HEK293 (cell line): ENCODE results near the gene PRPH.

Source experiments
- CTCF ChIA-PET: fragments of 350-600 bp; formaldehyde crosslinking; extraction: SDS; loops from one replicate; lab custom pipeline; 2021; ENCODE audit warnings: antibody characterized with exemption; lab: Yijun Ruan, JAX
- POLR2A ChIA-PET: fragments of 300-600 bp; formaldehyde crosslinking; extraction: SDS; loops from one replicate; lab custom pipeline; 2020; ENCODE audit warnings: antibody characterized with exemption, inconsistent platforms; lab: Yijun Ruan, JAX
- H3K27ac ChIP-seq: fragments of 200-500 bp; sonication (Bioruptor generic); 2 replicates; pipeline ENCODE4 v1.5.1; 2014; ENCODE audit warnings: low read depth, low read length, control low read depth, inconsistent platforms; ENCODE audit errors: extremely low read depth
- H3K36me3 ChIP-seq, 2 experiments: fragments of 200-500 bp in 1 of 2; sonication (Bioruptor generic) in 1 of 2; 1 replicate in 1 of 2; 2 replicates in 1 of 2; pipeline ENCODE4 v1.5.1; 2014 to 2017; ENCODE audit warnings: inconsistent platforms in 2 of 2, low read length in 2 of 2; ENCODE audit not compliant: control insufficient read depth in 2 of 2, insufficient read depth in 1 of 2
- H3K4me1 ChIP-seq: fragments of 200-500 bp; sonication (Bioruptor generic); 2 replicates; pipeline ENCODE4 v1.5.1; 2014; ENCODE audit warnings: mild to moderate bottlenecking, low read length, inconsistent platforms; ENCODE audit not compliant: control insufficient read depth, insufficient read depth
- H3K4me3 ChIP-seq: 2 replicates; pipeline ENCODE4 v1.5.1; 2011; ENCODE audit warnings: low read depth, mild to moderate bottlenecking, control low read depth, low read length, moderate library complexity
- H3K9me3 ChIP-seq: fragments of 200-500 bp; sonication (Bioruptor generic); 2 replicates; pipeline ENCODE4 v1.5.1; 2014; ENCODE audit warnings: low read depth, low read length, inconsistent platforms; ENCODE audit not compliant: control insufficient read depth, insufficient read depth
- FEZF1 ChIP-seq: fragments of 450-650 bp; formaldehyde crosslinking; IDR thresholded peaks from 2 replicates; pipeline ENCODE4 v1.5.1; 2016; ENCODE audit warnings: missing biosample characterization, missing genetic modification characterization
- KLF16 ChIP-seq: fragments of 450-650 bp; formaldehyde crosslinking; IDR thresholded peaks from 2 replicates; pipeline ENCODE4 v1.5.1; 2017; ENCODE audit warnings: missing biosample characterization, missing genetic modification characterization
- KLF17 ChIP-seq: fragments of 450-650 bp; formaldehyde crosslinking; IDR thresholded peaks from 2 replicates; pipeline ENCODE4 v1.5.1; 2016; ENCODE audit warnings: missing biosample characterization, missing genetic modification characterization
- KLF8 ChIP-seq: fragments of 450-650 bp; formaldehyde crosslinking; IDR thresholded peaks from 2 replicates; pipeline ENCODE4 v1.5.1; 2016; ENCODE audit warnings: missing biosample characterization, missing genetic modification characterization
- KLF9 ChIP-seq: fragments of 450-650 bp; formaldehyde crosslinking; IDR thresholded peaks from 2 replicates; pipeline ENCODE4 v1.5.1; 2016; ENCODE audit warnings: missing biosample characterization, missing genetic modification characterization, low read depth
- OSR2 ChIP-seq: fragments of 450-650 bp; formaldehyde crosslinking; IDR thresholded peaks from 2 replicates; pipeline ENCODE4 v1.5.1; 2016; ENCODE audit warnings: missing biosample characterization, missing genetic modification characterization
- OVOL3 ChIP-seq: fragments of 450-650 bp; formaldehyde crosslinking; IDR thresholded peaks from 2 replicates; pipeline ENCODE4 v1.5.1; 2016; ENCODE audit warnings: missing biosample characterization, missing genetic modification characterization
- YY1 ChIP-seq: fragments of 450-650 bp; formaldehyde crosslinking; IDR thresholded peaks from 2 replicates; pipeline ENCODE4 v1.5.1; 2018; ENCODE audit warnings: missing biosample characterization, missing genetic modification characterization
- ZBTB17 ChIP-seq: fragments of 450-650 bp; formaldehyde crosslinking; IDR thresholded peaks from 2 replicates; pipeline ENCODE4 v1.5.1; 2016; ENCODE audit warnings: missing biosample characterization, missing genetic modification characterization
- ZBTB8A ChIP-seq: fragments of 450-650 bp; formaldehyde crosslinking; IDR thresholded peaks from 2 replicates; pipeline ENCODE4 v1.5.1; 2016; ENCODE audit warnings: missing biosample characterization, missing genetic modification characterization
- ZFP37 ChIP-seq: fragments of 450-650 bp; formaldehyde crosslinking; IDR thresholded peaks from 2 replicates; pipeline ENCODE4 v1.5.1; 2016; ENCODE audit warnings: missing biosample characterization, missing genetic modification characterization
- ZIC2 ChIP-seq: fragments of 450-650 bp; formaldehyde crosslinking; IDR thresholded peaks from 2 replicates; pipeline ENCODE4 v1.5.1; 2016; ENCODE audit warnings: missing biosample characterization, missing genetic modification characterization
- ZNF16 ChIP-seq: fragments of 450-650 bp; formaldehyde crosslinking; IDR thresholded peaks from 2 replicates; pipeline ENCODE4 v1.5.1; 2016; ENCODE audit warnings: low read depth, missing biosample characterization, missing genetic modification characterization
- ZNF223 ChIP-seq: fragments of 450-650 bp; formaldehyde crosslinking; IDR thresholded peaks from 2 replicates; pipeline ENCODE4 v1.5.1; 2016; ENCODE audit warnings: missing biosample characterization, missing genetic modification characterization
- ZNF24 ChIP-seq: fragments of 450-650 bp; formaldehyde crosslinking; IDR thresholded peaks from 2 replicates; pipeline ENCODE4 v1.5.1; 2016; ENCODE audit warnings: missing biosample characterization, missing genetic modification characterization
- ZNF266 ChIP-seq: fragments of 450-650 bp; formaldehyde crosslinking; IDR thresholded peaks from 2 replicates; pipeline ENCODE4 v1.5.1; 2016; ENCODE audit warnings: missing biosample characterization, missing genetic modification characterization, low read depth
- ZNF335 ChIP-seq: fragments of 450-650 bp; formaldehyde crosslinking; conservative IDR thresholded peaks from 2 replicates; pipeline ENCODE4 v1.5.1; 2016; ENCODE audit warnings: missing biosample characterization, missing genetic modification characterization
- ZNF362 ChIP-seq: fragments of 450-650 bp; formaldehyde crosslinking; IDR thresholded peaks from 2 replicates; pipeline ENCODE4 v1.5.1; 2016; ENCODE audit warnings: missing biosample characterization, missing genetic modification characterization
- ZNF366 ChIP-seq: fragments of 450-650 bp; formaldehyde crosslinking; conservative IDR thresholded peaks from 2 replicates; pipeline ENCODE4 v1.5.1; 2016; ENCODE audit warnings: missing biosample characterization, missing genetic modification characterization
- ZNF473 ChIP-seq: fragments of 450-650 bp; formaldehyde crosslinking; IDR thresholded peaks from 2 replicates; pipeline ENCODE4 v1.5.1; 2017; ENCODE audit warnings: missing biosample characterization, missing genetic modification characterization
- ZNF48 ChIP-seq: fragments of 450-650 bp; formaldehyde crosslinking; IDR thresholded peaks from 2 replicates; pipeline ENCODE4 v1.5.1; 2016; ENCODE audit warnings: missing biosample characterization, missing genetic modification characterization
- ZNF488 ChIP-seq: fragments of 450-650 bp; formaldehyde crosslinking; IDR thresholded peaks from 2 replicates; pipeline ENCODE4 v1.5.1; 2016; ENCODE audit warnings: missing biosample characterization, missing genetic modification characterization
- ZNF548 ChIP-seq: fragments of 450-650 bp; formaldehyde crosslinking; IDR thresholded peaks from 2 replicates; pipeline ENCODE4 v1.5.1; 2016; ENCODE audit warnings: missing biosample characterization, missing genetic modification characterization
- ZNF580 ChIP-seq: fragments of 450-650 bp; formaldehyde crosslinking; IDR thresholded peaks from 2 replicates; pipeline ENCODE4 v1.5.1; 2016; ENCODE audit warnings: missing biosample characterization, missing genetic modification characterization
- ZNF645 ChIP-seq: fragments of 450-650 bp; formaldehyde crosslinking; IDR thresholded peaks from 2 replicates; pipeline ENCODE4; 2016; ENCODE audit warnings: missing biosample characterization, missing genetic modification characterization
- ZSCAN30 ChIP-seq: fragments of 450-650 bp; IDR thresholded peaks from 2 replicates; pipeline ENCODE4 v1.5.1; 2018; ENCODE audit warnings: missing biosample characterization, mild to moderate bottlenecking, missing genetic modification characterization, moderate library complexity
- TF ChIP-seq, protein P1 (sequence below): fragments of 450-650 bp; formaldehyde crosslinking; conservative IDR thresholded peaks from 2 replicates; pipeline ENCODE4 v1.5.1; 2016; ENCODE audit warnings: low read depth, missing biosample characterization, missing genetic modification characterization

PRPH gene

DNA sequence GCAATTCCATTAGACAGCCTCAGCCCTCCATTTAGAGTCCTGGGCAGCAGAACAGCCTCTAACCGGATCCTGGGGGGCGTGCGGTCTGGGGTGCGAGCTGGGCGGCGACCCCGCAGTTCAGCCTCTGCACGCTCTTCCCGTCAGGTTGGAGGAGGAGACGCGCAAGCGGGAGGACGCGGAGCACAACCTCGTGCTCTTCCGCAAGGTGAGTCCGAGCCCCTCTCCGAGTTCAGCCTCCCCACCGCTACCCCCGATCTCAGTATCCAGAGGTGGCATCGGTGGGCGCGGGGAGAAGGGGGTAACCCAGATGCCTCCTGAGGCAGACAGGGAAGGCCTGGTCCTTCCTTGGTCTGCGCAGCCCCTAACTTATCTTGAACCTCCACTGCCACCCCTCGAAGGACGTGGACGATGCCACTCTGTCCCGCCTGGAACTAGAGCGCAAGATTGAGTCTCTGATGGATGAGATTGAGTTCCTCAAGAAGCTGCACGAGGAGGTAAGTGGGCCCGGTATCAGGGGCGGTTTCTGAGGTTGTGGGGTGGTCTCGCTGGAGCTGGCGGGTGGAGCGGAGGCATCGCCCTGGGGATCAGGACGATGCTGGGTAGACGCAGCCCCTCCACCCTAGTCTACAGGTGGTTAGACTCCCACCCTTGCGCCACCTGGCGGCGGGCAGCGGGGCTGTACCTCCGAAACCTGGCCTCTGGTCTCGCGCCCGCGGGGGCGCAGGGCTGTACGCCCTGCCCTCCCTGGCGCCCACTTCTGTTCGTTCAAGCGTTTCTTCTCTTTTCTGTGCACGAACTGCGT is 1.3 kb downstream of the PRPH start (continued):
- no peak for TF ChIP-seq ZNF266 (tag by site-specific recombination)
- TF ChIP-seq KLF17 (tag by site-specific recombination), result 0 out of 2 replicates have a peak, but pooled peaks have one; percentile 21
- TF ChIP-seq ZNF24 (tag by site-specific recombination), result no peak
- no peak for TF ChIP-seq OVOL3 (tag by site-specific recombination)
- TF ChIP-seq ZIC2, result no peak
- no peak for TF ChIP-seq ZNF488 (tag by site-specific recombination)
- no peak for TF ChIP-seq ZNF48 (tag by site-specific recombination)
- TF ChIP-seq KLF9 (tag by site-specific recombination), result no peak; the same call in 1 of the 2 replicates
- no peak for TF ChIP-seq ZNF580 (tag by site-specific recombination)
- no peak for TF ChIP-seq FEZF1 (tag by site-specific recombination)
- TF ChIP-seq ZNF223 (tag by site-specific recombination), result no peak

DNA sequence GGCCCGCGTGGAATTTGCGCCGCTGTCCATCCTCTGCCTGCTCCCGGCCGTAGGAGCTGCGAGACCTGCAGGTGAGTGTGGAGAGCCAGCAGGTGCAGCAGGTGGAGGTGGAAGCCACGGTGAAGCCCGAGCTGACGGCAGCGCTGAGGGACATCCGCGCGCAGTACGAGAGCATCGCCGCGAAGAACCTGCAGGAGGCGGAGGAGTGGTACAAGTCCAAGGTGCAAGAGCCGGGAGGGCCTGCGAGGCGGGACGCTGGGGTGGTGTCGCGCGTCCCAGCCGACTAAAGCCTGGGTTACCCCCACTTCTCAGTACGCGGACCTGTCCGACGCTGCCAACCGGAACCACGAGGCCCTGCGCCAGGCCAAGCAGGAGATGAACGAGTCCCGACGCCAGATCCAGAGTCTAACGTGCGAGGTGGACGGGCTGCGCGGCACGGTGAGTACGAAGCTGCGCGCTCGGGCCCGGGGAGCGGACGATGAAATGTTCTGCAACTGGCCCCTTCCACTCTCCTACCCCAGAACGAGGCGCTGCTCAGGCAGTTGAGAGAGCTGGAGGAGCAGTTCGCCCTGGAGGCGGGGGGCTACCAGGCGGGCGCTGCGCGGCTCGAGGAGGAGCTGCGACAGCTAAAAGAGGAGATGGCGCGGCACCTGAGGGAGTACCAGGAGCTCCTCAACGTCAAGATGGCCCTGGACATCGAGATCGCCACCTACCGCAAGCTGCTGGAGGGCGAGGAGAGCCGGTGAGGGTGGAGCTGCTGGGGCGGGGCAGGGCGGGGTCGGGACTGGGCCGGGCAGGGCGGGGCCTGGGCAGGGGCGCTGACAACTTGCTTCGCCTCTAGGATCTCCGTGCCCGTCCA is 2.1 kb downstream of the PRPH start:
- Histone ChIP-seq H3K9me3 (no peaks in the 10 kb centered on the region), H3K36me3 (peaks cover 0 to 9% of the 10 kb centered on the region in 2 experiments; a peak in 1 of 3 replicates), H3K27ac (peak overlapping the region; percentile 55; the same call in 1 of the 2 replicates), H3K4me3 (peak overlapping the region; percentile 57), H3K4me1 (peaks cover 8% of the 10 kb centered on the region)
- POLR2A ChIA-PET, result interaction anchor here (0.6 to 7.6 kb wide), 20 partner anchors 8 to 531 kb away, joined by 3 to 94 read pairs (median 6); partner anchors contain the start of genes C1QL4, DNAJC22, NCKAP5L and SPATS2
- CTCF ChIA-PET, result interaction anchor here (0.5 to 10.2 kb wide), 61 partner anchors 8 to 554 kb away, joined by 3 to 208 read pairs (median 4); partner anchors contain the start of genes C1QL4, DNAJC22, PRPF40B and SPATS2
- 0 out of 2 replicates have a peak, but pooled peaks have one; percentile 85 for TF ChIP-seq ZFP37 (tag by site-specific recombination)
- TF ChIP-seq KLF16, result peak; percentile 39; the same call in 1 of the 2 replicates
- peak; percentile 60; the same call in 1 of the 2 replicates for TF ChIP-seq ZSCAN30 (tag by site-specific recombination)
- no peak for TF ChIP-seq ZNF16 (tag by site-specific recombination)
- TF ChIP-seq ZNF473 (tag by site-specific recombination), result no peak
- 0 out of 2 replicates have a peak, but pooled peaks have one; percentile 25 for TF ChIP-seq ZNF645 (tag by site-specific recombination)
- peak; percentile 77 for TF ChIP-seq OSR2 (tag by site-specific recombination)
- TF ChIP-seq ZBTB8A (tag by site-specific recombination), result peak; percentile 83; the same call in 1 of the 2 replicates
- TF ChIP-seq, protein P1, sequence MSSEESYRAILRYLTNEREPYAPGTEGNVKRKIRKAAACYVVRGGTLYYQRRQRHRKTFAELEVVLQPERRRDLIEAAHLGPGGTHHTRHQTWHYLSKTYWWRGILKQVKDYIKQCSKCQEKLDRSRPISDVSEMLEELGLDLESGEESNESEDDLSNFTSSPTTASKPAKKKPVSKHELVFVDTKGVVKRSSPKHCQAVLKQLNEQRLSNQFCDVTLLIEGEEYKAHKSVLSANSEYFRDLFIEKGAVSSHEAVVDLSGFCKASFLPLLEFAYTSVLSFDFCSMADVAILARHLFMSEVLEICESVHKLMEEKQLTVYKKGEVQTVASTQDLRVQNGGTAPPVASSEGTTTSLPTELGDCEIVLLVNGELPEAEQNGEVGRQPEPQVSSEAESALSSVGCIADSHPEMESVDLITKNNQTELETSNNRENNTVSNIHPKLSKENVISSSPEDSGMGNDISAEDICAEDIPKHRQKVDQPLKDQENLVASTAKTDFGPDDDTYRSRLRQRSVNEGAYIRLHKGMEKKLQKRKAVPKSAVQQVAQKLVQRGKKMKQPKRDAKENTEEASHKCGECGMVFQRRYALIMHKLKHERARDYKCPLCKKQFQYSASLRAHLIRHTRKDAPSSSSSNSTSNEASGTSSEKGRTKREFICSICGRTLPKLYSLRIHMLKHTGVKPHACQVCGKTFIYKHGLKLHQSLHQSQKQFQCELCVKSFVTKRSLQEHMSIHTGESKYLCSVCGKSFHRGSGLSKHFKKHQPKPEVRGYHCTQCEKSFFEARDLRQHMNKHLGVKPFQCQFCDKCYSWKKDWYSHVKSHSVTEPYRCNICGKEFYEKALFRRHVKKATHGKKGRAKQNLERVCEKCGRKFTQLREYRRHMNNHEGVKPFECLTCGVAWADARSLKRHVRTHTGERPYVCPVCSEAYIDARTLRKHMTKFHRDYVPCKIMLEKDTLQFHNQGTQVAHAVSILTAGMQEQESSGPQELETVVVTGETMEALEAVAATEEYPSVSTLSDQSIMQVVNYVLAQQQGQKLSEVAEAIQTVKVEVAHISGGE (tag by site-specific recombination), result 0 out of 2 replicates have a peak, but pooled peaks have one; percentile 44
- TF ChIP-seq ZBTB17 (tag by site-specific recombination), result peak; percentile 99
- peak; percentile 68; the same call in 1 of the 2 replicates for TF ChIP-seq YY1 (tag by site-specific recombination)
- TF ChIP-seq ZNF548 (tag by site-specific recombination), result 0 out of 2 replicates have a peak, but pooled peaks have one; percentile 6
- TF ChIP-seq KLF8 (tag by site-specific recombination), result peak; percentile 92
- no peak for TF ChIP-seq ZNF362
- peak; percentile 89 for TF ChIP-seq ZNF335 (tag by site-specific recombination)
- TF ChIP-seq ZNF366, result 0 out of 2 replicates have a peak, but pooled peaks have one; percentile 8
